HG03025 (cell line): ENCODE data around the gene RRP15.

Experiments used
- ATAC-seq: cut with Tn5 transposase; IDR thresholded peaks from one replicate; pipeline ENCODE4 v1.9.1; 2021; ENCODE audit warnings: mild to moderate bottlenecking, moderate library complexity; ENCODE audit not compliant: unreplicated experiment, low FRiP score

The RRP15 gene

DNA sequence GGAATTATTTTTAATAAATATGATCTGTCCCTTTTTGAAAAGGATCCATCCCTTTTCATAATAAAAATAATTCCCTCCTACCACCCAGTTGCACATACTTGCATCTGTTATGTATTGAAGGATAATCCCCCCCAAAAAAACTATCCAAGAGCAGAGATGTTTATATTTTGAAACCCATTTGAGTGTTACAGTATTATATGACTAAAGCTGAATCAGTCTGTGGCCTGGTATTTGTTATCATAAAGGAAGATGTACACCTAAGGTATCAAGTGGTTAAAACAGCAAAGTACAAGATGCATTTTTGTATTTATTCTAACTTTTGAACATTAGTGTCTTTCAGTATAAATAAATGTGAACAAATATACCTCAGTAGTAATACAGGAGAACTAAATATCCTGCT is 47.3 kb downstream of the RRP15 start:
- no peak for ATAC-seq

- no peak for ATAC-seq
These were observed 51.2 kb downstream of the RRP15 start for GRCh38 chr1:218336328-218336727.

GRCh38 chr1:218339267-218339831 is 54.3 kb downstream of the RRP15 start:
- no peak for ATAC-seq

DNA sequence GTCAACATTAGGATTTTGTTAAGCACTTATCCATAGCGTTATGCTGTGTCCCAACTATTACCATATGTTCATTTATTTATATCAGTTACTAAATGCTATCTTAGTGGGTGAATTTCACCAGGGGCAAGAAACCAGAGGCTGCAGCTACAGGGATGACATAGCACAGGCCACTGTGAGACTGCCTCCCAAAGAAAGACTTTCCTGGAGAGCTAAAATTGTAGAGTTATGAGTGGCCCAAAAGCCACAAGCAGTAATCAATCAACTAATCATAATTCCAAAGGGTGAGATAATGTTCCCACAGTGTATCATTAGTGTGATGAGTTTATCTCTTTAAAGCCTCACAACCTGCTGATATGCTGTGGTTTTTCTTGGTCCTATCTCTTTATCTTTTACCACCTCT is 56.2 kb downstream of the RRP15 start:
- ATAC-seq = no peak

DNA sequence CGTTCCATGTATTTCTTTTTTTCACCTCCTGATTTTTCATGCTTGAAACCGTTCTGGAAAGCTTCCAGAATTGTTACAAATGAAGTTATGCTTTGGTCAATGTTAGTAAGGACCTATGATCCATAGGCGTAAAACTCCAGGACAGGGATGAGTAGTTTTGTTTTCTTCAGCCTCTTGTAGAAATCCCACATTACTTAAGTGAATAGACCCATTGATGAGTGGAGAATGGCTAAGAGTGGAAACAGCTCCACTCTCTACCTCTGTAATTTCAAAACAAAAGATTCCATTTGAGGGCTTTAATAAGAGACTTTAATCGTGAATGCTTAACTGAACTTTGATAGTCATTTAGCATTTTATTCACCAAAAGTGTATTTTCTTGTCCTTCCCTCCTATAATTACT is 57.0 kb downstream of the RRP15 start:
- ATAC-seq = no peak

DNA sequence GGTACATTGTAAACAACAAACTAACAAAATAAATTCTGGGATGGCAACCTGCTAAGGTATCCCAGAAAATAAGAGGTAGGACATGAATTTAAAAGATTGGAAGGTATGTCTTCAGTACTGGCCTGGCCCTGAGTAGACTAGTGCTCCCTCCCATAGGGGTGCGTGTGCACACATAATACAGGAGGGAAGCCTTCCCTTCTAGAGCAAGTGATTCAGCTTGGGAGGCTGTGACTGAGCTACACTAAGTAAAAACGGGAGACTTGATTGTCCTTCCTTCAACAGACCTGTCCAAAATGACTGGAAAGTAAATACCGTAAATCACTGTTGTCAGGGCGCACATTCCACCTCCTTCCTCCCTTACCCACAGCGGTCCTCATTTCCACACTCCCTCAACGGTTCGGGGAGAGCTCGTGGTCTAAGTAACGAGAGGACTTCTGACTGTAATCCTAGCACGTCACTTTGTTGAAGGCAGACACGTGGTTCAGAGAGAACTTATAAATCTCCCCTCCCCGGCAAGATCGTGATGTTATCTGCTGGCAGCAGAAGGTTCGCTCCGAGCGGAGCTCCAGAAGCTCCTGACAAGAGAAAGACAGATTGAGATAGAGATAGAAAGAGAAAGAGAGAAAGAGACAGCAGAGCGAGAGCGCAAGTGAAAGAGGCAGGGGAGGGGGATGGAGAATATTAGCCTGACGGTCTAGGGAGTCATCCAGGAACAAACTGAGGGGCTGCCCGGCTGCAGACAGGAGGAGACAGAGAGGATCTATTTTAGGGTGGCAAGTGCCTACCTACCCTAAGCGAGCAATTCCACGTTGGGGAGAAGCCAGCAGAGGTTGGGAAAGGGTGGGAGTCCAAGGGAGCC is 60.0 kb downstream of the RRP15 start, which contains the start of gene TGFB2:
TSS of gene TGFB2 (plus strand) at position 523 of the 859 bp plus-strand sequence. CDS start 1,366 bp downstream, outside the sequence.
- ATAC-seq = peak; percentile 34

- ATAC-seq = peak; percentile 51
These were observed 60.7 kb downstream of the RRP15 start for GRCh38 chr1:218345673-218346390.

- no peak for ATAC-seq
These were observed 61.5 kb downstream of the RRP15 start for GRCh38 chr1:218346391-218347204.

GRCh38 chr1:218347336-218347722 is 62.2 kb downstream of the RRP15 start:
- ATAC-seq = no peak

- no peak for ATAC-seq
These were observed 62.9 kb downstream of the RRP15 start for GRCh38 chr1:218347723-218348627.

GRCh38 chr1:218348628-218349071 is 63.6 kb downstream of the RRP15 start:
- no peak for ATAC-seq

GRCh38 chr1:218349348-218350034 is 64.4 kb downstream of the RRP15 start:
- ATAC-seq = no peak

DNA sequence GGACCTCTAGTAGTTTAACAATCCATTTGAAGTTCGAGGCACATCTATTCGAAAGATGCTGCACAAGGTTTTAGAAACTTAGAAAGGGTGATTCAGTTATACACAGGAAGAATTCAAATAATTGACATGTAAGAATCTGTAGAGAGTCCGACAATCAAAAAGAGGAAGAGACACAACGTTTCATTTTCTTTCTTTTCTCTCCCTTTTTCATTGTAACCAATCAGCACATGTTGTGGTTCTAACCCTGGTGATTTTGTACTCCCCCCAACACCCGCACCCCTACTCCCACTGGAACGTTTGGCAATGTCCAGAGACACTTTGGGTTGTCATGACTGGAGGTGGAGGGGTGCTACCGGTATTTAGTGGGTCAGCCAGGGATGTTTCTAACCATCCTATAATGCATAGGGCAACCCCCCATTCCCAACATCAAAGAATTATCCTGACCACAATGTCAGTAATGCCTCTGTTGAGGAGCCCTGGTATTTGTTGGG is 65.0 kb downstream of the RRP15 start:
- no peak for ATAC-seq

DNA sequence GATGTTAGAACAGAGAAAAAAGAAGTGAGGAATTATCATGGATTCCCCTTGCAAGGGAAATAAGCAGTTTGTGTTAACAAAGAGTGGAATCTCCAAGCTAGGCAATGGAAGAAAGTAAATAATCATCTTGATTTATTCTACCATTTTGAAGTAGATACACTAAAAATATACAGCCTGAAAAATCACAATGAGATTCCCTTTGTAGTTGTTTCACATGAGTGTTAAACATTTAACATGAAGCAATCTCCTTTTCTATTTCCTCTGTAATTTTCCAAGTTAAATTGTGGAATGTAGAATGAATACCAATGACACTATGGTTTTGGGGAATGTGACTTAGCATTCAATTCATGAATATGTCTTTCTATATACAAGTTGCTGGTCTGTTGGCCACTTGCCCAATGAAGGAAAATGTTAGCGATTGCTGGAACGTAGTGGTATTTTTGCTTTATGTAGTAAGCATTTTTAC is 65.7 kb downstream of the RRP15 start:
- ATAC-seq = no peak

- peak; percentile 46 for ATAC-seq
These were observed 66.4 kb downstream of the RRP15 start for GRCh38 chr1:218351391-218352074.

DNA sequence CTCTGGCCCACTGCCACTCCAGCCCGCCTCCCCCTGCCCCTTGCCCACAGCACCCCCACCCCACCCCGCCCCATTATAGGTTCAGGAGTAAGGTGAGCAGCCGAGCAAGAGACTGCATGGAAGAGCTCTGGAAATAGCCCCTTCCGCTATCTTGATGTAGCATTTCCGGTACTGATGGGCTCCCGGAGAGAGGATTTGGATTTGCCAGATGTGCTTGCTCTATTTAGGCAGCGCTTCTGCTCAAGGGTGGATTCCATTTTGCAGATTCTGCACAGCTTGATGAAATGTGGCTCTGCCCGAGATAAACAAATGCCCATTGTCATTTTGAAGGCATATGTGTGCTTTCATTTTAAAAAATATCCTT is 67.0 kb downstream of the RRP15 start:
- ATAC-seq = no peak

- ATAC-seq = no peak
These were observed 68.6 kb downstream of the RRP15 start for GRCh38 chr1:218353656-218354055.

DNA sequence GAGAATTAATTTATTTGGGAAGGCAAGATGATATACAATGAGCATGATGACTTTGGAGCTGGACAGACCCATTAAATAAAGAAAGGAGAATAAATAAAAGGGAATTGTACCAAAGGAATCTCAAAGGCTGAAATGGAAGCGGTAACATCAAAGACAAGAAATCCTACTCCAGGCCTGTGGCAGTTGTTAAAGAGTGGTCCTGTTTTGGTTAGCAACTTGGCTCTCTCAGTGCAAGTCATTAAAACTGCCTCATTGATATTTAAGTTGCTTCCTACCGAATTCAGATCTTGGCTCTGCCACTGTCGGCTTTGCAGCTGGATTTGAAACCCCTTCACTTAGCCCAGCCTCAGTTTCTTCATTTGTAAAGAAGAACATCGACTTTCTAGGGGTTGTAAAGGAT is 70.2 kb downstream of the RRP15 start:
- no peak for ATAC-seq
